Smooth muscle cell (in vitro differentiated cells): ENCODE results near the gene PLA2G12B. TPM values are rescaled to one million over a fixed set of nuclear protein-coding genes. Genes with fewer than 3 reads are reported as not detected.

Source experiments
- DNase-seq: peaks from one replicate; lab custom pipeline; 2025; ENCODE audit not compliant: unreplicated experiment; lab: John Stamatoyannopoulos, UW
- H2AFZ ChIP-seq: fragments of 200-600 bp; sonication (generic); 2 replicates; pipeline ENCODE4 v1.6.0; 2016; ENCODE audit warnings: antibody characterized with exemption, low read depth, mild to moderate bottlenecking
- H3F3A ChIP-seq: fragments of 200-600 bp; sonication (generic); 2 replicates; pipeline ENCODE4 v1.6.0; 2017; ENCODE audit warnings: antibody characterized with exemption, low read depth
- H3K27ac ChIP-seq: fragments of 200-600 bp; sonication (generic); 2 replicates; pipeline ENCODE4 v1.5.1; 2016; ENCODE audit warnings: low read depth, mild to moderate bottlenecking
- H3K27me3 ChIP-seq: fragments of 200-600 bp; sonication (generic); 2 replicates; pipeline ENCODE4 v1.6.1; 2016; ENCODE audit warnings: low read depth, mild to moderate bottlenecking
- H3K36me3 ChIP-seq: fragments of 200-600 bp; sonication (generic); 2 replicates; pipeline ENCODE4 v1.5.1; 2016; ENCODE audit warnings: low read depth
- H3K4me1 ChIP-seq: fragments of 200-600 bp; sonication (generic); 2 replicates; pipeline ENCODE4 v1.5.1; 2016; ENCODE audit warnings: low read depth
- H3K4me2 ChIP-seq: fragments of 200-600 bp; sonication (generic); 2 replicates; pipeline ENCODE4 v1.6.0; 2016; ENCODE audit warnings: mild to moderate bottlenecking
- H3K4me3 ChIP-seq: fragments of 200-600 bp; sonication (generic); 2 replicates; pipeline ENCODE4 v1.5.1; 2016; ENCODE audit warnings: mild to moderate bottlenecking
- H3K79me2 ChIP-seq: fragments of 200-600 bp; sonication (generic); 2 replicates; pipeline ENCODE4 v1.6.0; 2016; ENCODE audit warnings: low read depth, mild to moderate bottlenecking
- H3K9ac ChIP-seq: fragments of 200-600 bp; sonication (generic); 2 replicates; pipeline ENCODE4 v1.6.0; 2016; ENCODE audit warnings: low read depth
- H3K9me3 ChIP-seq: fragments of 200-600 bp; sonication (generic); replicated peaks from 2 replicates; pipeline ENCODE4 v1.5.1; 2016; ENCODE audit warnings: low read depth
- H4K20me1 ChIP-seq: fragments of 200-600 bp; sonication (generic); 2 replicates; pipeline ENCODE4 v1.6.0; 2016; ENCODE audit warnings: low read depth
- WGBS: methylation state at CpG from one replicate; pipeline ENCODE4 v1.1.7; 2016; ENCODE audit warnings: low lambda C conversion rate; 5-methylcytosine and 5-hydroxymethylcytosine counted together
- polyA plus RNA-seq: library from polyadenylated mRNA; unstranded; fragments of >200 nt; fragmentation: Nextera tagmentation; extraction: Ambion mirVana; gene quantifications from 2 replicates; pipeline ENCODE4 v1.2.1, GENCODE V29; 2016
- total RNA-seq: library from RNA; depleted of rRNA; stranded (reverse); fragments of >200 nt; gene quantifications from 2 replicates; pipeline ENCODE4 v1.2.3, GENCODE V29; 2014
- TF ChIP-seq, protein P1 (sequence below): fragments of 200-600 bp; sonication (generic); IDR thresholded peaks from 2 replicates; pipeline ENCODE4 v1.5.1; 2017; ENCODE audit warnings: borderline replicate concordance, mild to moderate bottlenecking, antibody characterized with exemption; ENCODE audit not compliant: insufficient read depth, poor library complexity, severe bottlenecking

The PLA2G12B gene
- total and polyA plus RNA-seq, 2 experiments from 2014 or later: not detected

- TF ChIP-seq, protein P1, sequence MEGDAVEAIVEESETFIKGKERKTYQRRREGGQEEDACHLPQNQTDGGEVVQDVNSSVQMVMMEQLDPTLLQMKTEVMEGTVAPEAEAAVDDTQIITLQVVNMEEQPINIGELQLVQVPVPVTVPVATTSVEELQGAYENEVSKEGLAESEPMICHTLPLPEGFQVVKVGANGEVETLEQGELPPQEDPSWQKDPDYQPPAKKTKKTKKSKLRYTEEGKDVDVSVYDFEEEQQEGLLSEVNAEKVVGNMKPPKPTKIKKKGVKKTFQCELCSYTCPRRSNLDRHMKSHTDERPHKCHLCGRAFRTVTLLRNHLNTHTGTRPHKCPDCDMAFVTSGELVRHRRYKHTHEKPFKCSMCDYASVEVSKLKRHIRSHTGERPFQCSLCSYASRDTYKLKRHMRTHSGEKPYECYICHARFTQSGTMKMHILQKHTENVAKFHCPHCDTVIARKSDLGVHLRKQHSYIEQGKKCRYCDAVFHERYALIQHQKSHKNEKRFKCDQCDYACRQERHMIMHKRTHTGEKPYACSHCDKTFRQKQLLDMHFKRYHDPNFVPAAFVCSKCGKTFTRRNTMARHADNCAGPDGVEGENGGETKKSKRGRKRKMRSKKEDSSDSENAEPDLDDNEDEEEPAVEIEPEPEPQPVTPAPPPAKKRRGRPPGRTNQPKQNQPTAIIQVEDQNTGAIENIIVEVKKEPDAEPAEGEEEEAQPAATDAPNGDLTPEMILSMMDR: no peak
- H2AFZ ChIP-seq: no peak overlapping the region
- no peaks in the 10 kb centered on the region for H3K79me2 ChIP-seq
- WGBS: 47% methylated on average over 1 of the region's 1 CpG
- peaks cover 5% of the 10 kb centered on the region for H3F3A ChIP-seq
- no peaks in the 10 kb centered on the region for H3K9me3 ChIP-seq
- H3K4me3 ChIP-seq: no peak overlapping the region
- H3K4me2 ChIP-seq: no peak overlapping the region
- no peaks in the 10 kb centered on the region for H3K36me3 ChIP-seq
- peaks cover 17% of the 10 kb centered on the region for H3K4me1 ChIP-seq
- no peaks in the 10 kb centered on the region for H4K20me1 ChIP-seq
- H3K27ac ChIP-seq: no peak overlapping the region
- no peak overlapping the region for H3K9ac ChIP-seq
- no peak for DNase-seq
- H3K27me3 ChIP-seq: no peaks in the 10 kb centered on the region
Measured at GRCh38 chr10:72886621-72887020, 68.0 kb downstream of the PLA2G12B start.

GRCh38 chr10:72885953-72886352, 68.7 kb downstream of the PLA2G12B start:
- TF ChIP-seq, protein P1: no peak
- H3K4me1 ChIP-seq: peaks cover 17% of the 10 kb centered on the region
- 95% methylated on average over 2 of the region's 2 CpGs for WGBS

More at GRCh38 chr10:72885953-72886352, 68.7 kb downstream of the PLA2G12B start:
- H3K27me3 ChIP-seq: no peaks in the 10 kb centered on the region
- H3K4me3 ChIP-seq: no peak overlapping the region
- no peaks in the 10 kb centered on the region for H3K79me2 ChIP-seq
- H3K9me3 ChIP-seq: no peaks in the 10 kb centered on the region
- no peak overlapping the region for H3K4me2 ChIP-seq
- peaks cover 5% of the 10 kb centered on the region for H3F3A ChIP-seq
- no peak for DNase-seq
- no peak overlapping the region for H3K9ac ChIP-seq
- H3K27ac ChIP-seq: no peak overlapping the region
- H3K36me3 ChIP-seq: no peaks in the 10 kb centered on the region
- no peak overlapping the region for H2AFZ ChIP-seq
- H4K20me1 ChIP-seq: no peaks in the 10 kb centered on the region

Other genes starting within 250 kb of the PLA2G12B start
- not detected in 2 replicates for gene OIT3, start 61.1 kb downstream of the PLA2G12B start, total RNA-seq
- 0.08 TPM in 1 of 2 replicates, not detected in the other for gene OIT3, start 61.1 kb downstream of the PLA2G12B start, polyA plus RNA-seq
- 489 and 568 TPM in 2 replicates for gene P4HA1, start 142.1 kb upstream of the PLA2G12B start, total RNA-seq
- gene P4HA1, start 142.1 kb upstream of the PLA2G12B start, polyA plus RNA-seq: 366 and 467 TPM in 2 replicates
- gene NUDT13, start 155.6 kb upstream of the PLA2G12B start, total RNA-seq: 0.36 and 1.4 TPM in 2 replicates
- 1.7 and 1.9 TPM in 2 replicates for gene NUDT13, start 155.6 kb upstream of the PLA2G12B start, polyA plus RNA-seq
- gene ECD, start 213.2 kb upstream of the PLA2G12B start, total RNA-seq: 34.0 and 38.2 TPM in 2 replicates
- 28.1 and 36.4 TPM in 2 replicates for gene ECD, start 213.2 kb upstream of the PLA2G12B start, polyA plus RNA-seq
- 29.0 and 33.6 TPM in 2 replicates for gene FAM149B1, start 213.3 kb upstream of the PLA2G12B start, total RNA-seq
- gene FAM149B1, start 213.3 kb upstream of the PLA2G12B start, polyA plus RNA-seq: 10.5 and 11.9 TPM in 2 replicates